ENCODE data around the gene WDR88. TPM values are rescaled to one million over a fixed set of nuclear protein-coding genes. Genes with fewer than 3 reads are reported as not detected.
"Not testable (repeated sequence)": the region's sequence is repeated elsewhere in the genome, so short reads cannot be mapped to it uniquely, and the experiment has no call there.

Gene WDR88
- total RNA-seq, 1 donor from 2014 or later, result 0.16 TPM

DNA sequence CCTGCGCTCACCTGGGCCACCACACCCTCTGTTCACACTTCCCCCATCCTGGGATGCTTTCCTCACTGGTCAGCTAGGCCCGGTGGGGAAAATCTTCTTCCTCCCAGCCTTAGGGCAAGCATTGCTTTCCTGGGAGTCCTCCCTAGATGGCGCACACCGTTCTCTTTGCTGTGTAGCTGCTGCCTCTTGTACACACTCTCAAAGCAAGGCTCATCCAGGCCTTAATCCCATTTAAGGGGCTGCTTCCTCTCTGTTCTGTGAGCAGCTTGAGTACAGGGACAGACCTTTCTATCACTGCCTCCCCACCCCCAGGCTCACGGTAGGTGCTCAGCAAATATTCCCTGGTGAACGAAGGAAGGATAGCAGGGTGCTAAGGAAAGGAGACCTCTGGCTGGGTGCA is 82.7 kb downstream of the WDR88 start:
- DNase-seq, result no peak

DNA sequence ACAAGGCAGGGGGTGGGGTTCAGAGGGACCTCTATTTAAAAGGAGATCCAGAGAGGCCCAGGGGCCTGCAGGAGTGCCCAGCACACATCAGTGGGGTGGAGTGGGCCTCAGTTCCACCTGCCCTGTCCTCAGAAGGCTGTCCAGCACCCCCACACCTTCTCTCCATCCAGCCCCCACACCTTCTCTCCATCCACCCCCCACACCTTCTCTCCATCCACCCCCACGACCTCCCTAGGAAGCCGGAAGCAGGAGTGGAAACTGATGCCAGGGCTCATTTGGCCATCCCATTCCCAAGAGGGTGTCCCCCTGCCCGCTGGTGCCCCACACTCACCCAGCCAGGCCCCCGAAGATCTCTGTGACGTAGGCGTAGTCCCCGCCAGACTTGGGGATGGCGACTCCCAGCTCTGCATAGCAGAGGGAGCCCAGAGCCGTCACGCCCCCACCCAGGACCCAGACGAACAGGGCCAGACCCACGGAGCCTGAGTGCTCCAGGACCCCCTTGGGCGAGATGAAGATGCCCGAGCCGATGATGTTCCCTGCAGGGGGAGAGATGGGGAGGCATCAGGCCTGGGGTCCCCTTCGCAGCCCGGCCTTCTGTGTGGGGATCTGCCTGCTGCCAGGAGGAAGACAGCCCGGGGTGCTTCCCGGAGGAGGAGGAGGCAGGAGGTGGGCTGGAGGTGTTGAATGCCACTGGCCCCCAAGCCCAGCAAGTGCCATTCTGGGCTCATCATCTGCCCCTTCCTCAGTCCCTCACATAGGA is 83.7 kb downstream of the WDR88 start:
- DNase-seq, result no peak

DNA sequence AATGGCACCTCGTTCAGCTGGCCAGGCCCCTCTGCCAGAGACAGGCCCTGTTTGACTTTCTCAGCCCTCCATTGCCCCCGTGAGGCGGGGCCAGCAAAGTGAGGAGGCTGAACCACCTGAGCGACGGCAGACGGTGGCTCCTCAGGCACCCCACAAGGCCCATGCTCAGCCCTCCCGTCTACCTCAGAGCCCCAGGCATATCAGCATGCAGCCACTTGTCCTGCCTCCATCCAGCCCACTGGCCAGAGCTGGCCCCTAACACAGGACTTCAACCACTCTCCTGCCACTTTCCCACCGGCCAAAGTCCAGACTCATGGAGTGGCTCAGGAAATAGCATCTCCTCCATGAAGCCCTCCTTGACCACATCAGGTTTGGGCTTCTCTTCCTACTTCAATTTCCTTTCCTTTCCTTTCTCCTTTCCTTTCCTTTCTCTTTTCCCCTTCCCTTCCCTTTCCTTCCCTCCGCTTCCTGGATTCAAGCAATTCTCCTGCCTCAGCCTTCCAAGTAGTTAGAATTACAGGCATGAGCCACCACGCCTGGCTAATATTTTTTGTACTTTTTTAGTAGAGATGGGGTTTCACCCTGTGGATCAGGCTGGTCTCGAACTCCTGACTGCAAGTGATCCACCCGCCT is 84.4 kb downstream of the WDR88 start:
- DNase-seq, result no peak

GRCh38 chr19:33217881-33218280 is 86.0 kb downstream of the WDR88 start:
- no peak for DNase-seq

- no peak for DNase-seq
Measured at GRCh38 chr19:33219261-33219815, 87.4 kb downstream of the WDR88 start.

DNA sequence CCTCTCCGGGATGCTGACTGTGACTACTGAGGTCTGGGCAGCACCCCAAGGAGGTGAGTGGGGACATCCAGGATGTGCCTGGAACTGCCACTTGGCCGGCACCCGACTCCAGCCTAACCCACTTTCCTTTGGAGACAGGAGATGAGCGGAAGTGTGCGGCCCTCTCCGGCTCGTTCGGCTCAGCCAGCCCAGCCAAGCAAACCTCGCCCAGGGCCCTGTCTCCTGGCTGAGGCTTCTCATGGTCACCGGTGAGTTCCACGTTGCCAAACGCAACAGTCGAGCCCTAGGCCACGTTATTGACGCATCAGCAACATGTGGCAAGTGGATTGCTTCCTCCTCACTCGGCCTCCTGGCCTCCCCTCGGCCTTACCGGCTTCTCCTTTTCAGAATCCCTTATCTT is 88.2 kb downstream of the WDR88 start:
- no peak for DNase-seq

DNA sequence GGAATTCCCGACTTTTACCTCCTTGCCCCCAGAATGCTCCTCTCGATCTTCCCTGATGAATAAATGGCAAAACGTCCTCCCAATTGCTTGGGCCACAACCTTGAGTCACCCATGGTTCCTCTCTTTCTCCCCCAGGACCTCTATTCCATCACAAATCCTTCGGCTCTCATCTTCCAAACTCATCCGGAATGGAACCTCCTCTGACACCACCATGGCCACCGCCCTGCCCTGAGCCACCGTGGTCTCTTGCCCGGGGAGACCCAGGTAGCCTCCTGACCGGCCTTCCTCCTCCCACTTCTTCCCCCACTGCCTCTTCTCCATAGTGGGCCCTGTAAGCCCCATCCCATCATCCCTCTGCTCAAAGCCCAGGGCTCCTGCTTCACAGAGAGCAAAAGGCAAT is 88.8 kb downstream of the WDR88 start:
- DNase-seq, result no peak

DNA sequence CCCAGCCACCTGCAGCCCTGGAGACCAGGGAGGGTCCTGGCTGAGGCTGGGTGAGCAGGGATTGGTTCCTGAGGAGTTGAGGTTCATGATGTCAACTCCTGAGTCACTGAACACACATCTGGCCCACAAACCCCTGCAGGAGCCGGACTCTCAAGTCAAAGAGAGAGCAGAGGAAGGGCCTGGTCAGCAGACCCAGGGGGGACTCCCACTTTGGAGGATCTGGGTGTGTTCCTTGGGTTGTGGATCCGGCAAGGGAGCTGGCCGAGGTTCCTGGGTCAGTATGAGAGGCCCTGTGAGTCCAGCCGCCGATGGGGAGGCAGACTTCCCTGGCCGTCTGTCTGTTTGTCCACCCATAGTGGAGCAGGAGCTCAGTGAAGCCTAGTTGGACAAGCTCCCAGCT is 89.7 kb downstream of the WDR88 start:
- no peak for DNase-seq

DNA sequence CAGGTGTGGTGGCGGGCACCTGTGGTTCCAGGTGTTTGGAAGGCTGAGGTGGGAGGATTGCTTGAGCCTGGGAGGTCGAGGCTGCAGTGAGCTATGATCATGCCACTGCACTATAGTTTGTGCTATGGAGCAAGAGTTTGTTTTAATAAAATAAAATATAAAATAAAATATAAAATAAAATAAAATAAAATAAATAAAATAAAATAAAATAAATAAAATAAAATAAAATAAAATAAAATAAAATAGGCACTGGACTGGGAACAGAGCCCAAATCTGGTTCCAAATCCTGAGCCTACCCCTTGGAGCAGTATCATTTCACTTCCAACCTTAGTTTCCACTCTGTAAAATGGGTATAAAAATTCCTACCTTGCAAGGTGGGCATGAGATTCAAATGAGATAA is 90.3 kb downstream of the WDR88 start:
- not testable (repeated sequence) for DNase-seq

DNA sequence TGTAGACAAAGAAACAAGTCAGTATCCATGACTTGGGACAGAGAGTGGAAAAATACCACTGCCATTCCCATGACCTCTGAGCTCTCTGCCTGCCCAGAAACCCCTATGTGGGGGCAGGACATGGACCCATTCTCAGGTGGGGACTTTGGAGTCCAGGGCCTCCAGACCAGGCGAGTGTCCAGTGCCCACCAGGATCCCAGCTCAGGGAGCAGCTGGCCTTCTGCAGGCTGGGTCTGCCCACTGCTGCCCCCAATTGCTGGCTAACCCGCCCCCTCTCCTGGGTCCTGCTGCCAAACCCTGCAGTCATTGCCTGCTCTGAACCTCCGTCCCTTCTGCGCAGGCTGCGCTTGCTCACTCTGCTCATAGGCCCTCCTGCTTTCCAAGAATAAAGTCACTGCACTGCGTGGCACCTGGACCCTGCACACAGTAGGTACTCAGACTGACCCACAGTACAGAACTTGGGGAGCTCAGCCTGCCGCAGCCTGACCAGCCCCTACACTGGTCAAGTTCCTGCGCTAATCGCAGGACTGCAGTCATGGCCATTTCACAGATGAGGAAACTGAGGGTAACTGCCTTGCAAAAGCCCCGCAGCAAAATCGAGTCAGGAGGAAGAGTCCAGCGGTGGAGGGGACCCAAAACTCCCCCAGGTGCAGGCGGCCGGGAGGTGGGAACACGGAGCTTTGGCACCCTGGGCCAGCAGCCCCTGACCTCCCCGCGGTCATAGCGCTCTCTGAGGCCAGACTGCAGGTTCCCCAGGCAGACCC is 93.0 kb downstream of the WDR88 start:
- DNase-seq, result no peak

Other genes with a start within 250 kb of the WDR88 start
- 27.8 TPM for gene CEP89, start 160.2 kb upstream of the WDR88 start, total RNA-seq
- 1.6 TPM for gene FAAP24, start 159.9 kb upstream of the WDR88 start, total RNA-seq
- gene RHPN2, start 67.2 kb upstream of the WDR88 start, total RNA-seq, result 3.0 TPM
- gene GPATCH1, start 50.9 kb upstream of the WDR88 start, total RNA-seq, result 16.4 TPM
- gene LRP3, start 62.2 kb downstream of the WDR88 start, total RNA-seq, result 96.2 TPM
- gene SLC7A10, start 93.7 kb downstream of the WDR88 start, total RNA-seq, result 2.5 TPM
- 2.8 TPM for gene CEBPA, start 170.4 kb downstream of the WDR88 start, total RNA-seq
- 57.2 TPM for gene CEBPG, start 241.6 kb downstream of the WDR88 start, total RNA-seq

Data from occipital lobe (tissue), 2 donors.